Fibroblast of skin of left biceps (primary cell): ENCODE measurements around the gene ANAPC4.

Experiments used
- DNase-seq, 2 experiments: peaks; one replicate each; pipeline ENCODE4 v3.0.0-alpha.2; 2013; ENCODE audit warnings: low read depth in 2 of 2

The ANAPC4 gene

GRCh38 chr4:25377572-25378436 is 741 bp downstream of the ANAPC4 start:
- DNase-seq: no peak

- DNase-seq: no peak
These were observed 1.3 kb downstream of the ANAPC4 start for GRCh38 chr4:25378437-25378743.

DNA sequence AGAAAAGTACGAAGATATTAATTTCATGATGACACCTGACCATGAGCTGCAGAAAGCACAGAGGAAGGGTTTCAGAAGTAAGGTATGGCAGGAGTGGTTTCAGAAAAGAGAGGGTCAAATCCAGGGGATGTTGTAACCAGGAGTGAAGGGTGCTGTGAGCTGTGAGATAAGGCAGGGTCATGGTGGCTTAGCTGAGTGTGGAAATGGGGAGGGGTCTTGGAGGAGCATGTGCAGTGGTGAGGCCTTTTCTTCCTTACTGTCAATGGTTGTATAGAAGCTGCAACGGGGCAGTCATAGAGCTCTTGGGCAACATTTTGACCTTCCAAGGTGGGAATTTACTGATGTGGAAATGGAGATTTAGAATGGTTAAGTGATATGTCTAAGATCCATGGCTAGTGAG is 2.5 kb downstream of the ANAPC4 start:
- DNase-seq: no peak

GRCh38 chr4:25383647-25384046 is 6.6 kb downstream of the ANAPC4 start:
- no peak for DNase-seq

DNA sequence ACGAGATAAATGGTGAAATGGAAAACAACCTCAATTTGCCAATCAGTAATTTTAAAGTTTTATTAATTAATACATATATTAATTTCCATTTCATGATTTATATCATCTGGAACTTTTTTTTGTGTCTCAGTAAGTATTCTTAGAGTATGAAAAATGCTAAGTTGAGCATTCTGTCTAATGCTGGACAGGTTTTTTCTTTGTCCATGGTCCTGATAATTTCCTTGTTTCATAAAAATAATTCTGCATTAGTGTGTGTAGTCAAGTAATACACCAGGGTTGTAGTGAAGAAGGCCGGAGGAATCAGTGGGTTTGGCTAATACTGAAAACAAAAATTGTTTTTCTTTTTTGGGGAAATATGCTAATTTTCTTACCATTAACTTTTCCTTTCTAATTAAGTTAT is 9.9 kb downstream of the ANAPC4 start:
- no peak for DNase-seq

GRCh38 chr4:25397305-25397704 is 20.2 kb downstream of the ANAPC4 start:
- DNase-seq: no peak

GRCh38 chr4:25399510-25399909 is 22.4 kb downstream of the ANAPC4 start:
- DNase-seq: no peak

DNA sequence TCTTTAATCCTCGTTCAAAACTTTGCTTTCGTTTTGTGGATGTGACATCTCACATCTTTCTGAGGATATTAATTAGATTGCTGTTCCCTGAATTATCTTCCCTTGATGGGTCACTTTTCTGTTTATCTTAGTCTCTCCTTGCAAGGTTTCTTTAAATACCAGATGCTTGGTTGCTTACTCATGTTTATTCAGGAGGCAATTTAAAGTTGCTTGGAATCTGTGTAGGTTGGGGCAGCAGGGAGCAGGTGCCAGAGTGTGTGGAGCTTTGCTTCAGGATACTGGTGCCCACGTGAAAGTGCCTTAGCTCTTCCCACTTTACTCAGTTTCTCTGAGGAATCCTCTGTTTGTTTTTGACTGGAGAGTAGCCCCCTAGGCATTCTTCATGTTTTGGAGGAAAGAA is 24.0 kb downstream of the ANAPC4 start:
- no peak for DNase-seq

DNA sequence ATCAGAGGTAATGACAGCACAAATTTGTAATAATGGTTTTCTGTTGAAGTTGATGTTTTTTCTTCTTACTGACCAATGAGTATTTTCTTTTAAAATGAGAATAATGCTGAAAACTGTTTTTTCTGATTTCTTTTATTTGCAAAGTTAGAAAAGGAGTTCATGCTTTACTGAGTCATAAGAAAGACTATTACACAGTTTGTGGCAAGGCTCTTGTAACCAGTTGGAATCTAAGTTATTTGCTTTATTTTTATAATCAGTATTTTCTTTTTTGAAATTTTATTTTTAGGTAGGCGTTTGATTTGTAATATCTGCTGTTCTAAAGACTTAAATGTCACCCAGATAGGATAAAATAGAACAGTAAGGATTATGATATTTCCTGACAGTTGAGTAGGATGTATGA is 25.5 kb downstream of the ANAPC4 start:
- DNase-seq: no peak

DNA sequence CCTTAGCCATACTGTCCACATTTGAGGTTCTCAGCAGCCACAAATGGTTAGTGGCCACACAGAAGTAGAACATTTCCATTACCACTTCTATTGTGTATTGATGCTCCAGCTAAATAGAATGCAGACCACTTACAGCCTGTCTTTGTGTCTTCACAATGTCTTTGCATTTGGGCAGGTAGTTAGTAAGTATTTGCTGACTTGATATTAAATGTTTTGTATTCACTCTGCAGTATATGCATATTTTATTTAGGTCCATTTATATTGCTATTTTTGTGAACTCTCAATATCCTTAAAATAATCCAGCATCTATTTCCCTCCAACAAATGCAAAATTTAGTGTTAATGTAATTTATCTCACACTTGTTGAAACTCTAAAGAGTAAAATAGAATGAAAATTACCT is 26.6 kb downstream of the ANAPC4 start:
- no peak for DNase-seq

DNA sequence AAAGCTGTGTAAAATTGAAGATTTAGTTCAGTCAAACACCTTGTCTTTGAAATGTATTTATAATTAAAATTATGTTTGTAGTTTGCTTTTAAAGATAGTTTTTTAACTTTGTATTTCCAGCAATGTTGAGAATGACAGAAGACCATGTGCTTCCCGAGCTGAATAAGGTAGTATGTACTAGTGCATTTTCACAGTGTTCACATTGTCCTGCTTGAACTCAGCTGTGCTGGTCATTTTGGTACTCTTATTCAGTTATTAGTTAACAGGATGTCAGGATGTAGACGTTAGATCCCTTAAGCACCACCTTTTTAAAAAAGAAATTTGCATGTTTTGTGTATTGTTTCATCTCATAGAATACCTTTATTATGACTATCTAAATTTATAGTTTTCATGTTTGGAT is 28.4 kb downstream of the ANAPC4 start:
- DNase-seq: no peak

DNA sequence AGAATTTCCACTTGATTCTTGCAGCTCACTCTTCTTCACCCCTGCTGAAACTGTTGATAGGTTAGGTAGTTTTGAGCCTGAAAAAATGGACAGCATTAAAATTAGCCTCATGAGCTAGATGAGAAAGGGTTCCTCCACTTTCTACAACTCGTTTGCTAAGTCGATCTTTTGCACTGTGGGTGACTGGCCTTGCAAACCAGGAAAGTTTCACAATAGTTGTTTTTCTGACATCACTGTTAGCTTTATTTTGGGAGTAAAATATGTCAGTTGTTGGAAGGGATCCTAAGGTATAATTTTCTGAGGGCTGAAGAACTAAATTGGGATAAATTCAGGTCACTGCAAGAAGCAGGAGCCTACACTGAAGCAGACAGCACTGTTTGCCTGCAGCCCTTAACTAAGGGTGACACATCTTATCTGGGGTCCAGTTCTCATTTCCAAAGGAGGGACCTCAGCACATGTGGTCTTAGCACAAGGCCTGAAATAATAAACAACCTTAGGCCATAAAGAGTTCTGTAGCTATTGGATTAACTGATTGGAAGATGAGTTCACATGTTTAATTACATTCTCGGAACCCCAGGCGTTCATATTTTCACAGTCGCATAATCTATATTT is 29.1 kb downstream of the ANAPC4 start:
- DNase-seq: no peak

GRCh38 chr4:25410820-25411529 is 33.9 kb downstream of the ANAPC4 start:
- no peak for DNase-seq

DNA sequence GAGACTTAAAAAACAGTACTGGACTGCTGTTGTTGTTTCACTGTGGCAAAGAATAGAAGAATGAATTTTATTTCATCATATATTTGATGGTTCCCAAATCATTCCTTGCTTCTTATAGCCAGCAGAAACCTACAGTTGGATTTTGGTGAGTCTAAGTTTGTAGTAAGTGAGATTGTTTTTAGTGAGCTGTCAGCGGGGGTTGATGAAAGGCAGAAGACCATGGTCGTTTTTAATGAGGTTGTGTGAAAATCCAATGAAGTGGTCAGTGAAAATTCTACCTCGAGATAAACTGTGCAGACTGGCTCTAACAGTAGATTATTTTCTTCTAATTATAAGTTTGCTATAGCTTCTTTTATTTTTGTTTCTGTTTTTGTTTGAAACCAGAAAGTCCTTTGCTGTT is 36.2 kb downstream of the ANAPC4 start:
- no peak for DNase-seq

GRCh38 chr4:25417014-25417413 is 40.0 kb downstream of the ANAPC4 start:
- DNase-seq: no peak

- DNase-seq: no peak
These were observed 43.9 kb downstream of the ANAPC4 start for GRCh38 chr4:25420931-25421330.

- no peak for DNase-seq
These were observed 44.9 kb downstream of the ANAPC4 start for GRCh38 chr4:25421816-25422525.

- DNase-seq: no peak
These were observed 46.5 kb downstream of the ANAPC4 start for GRCh38 chr4:25423548-25423947.

- no peak for DNase-seq
These were observed 47.6 kb downstream of the ANAPC4 start for GRCh38 chr4:25424539-25425228.

DNA sequence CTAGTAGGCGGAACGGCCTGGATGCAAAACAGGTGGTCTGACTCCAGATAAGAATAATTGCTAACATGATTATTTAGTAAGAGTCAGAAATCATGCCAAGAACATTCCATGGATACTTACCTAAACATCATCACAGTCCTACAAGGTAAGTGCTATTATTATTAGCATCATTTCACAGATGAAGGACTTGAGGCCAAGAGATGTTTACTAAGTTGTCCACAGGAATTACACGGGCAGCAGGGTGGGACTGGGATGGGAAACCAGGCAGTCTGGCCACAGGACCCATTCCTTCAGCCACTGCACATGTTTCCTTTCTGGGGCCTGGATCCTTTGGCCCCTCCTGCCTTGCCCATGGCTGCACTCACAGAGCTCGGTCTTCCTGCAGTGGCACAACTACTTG is 48.3 kb downstream of the ANAPC4 start:
- no peak for DNase-seq

- DNase-seq: no peak
These were observed 50.8 kb downstream of the ANAPC4 start for GRCh38 chr4:25427871-25428270.

DNA sequence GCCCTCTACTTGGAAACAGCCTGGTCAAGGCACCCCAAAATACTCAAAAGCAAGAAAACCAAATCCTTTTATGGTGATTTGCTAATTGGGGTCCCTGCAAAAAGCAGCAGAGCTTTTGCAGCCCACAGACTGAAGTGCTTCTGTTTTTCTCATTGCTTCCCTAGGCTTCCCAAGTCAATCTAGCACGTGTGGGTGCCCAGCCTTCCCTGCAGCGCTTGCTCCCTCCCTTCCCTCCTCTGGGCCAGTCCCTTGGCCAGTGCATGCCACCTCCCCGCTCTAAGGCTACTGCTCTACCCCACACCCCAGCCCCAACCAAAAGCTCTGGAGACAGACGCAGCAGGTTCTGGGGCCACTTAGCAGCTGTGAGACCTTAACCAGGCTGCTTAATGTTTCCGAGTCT is 53.6 kb downstream of the ANAPC4 start:
- DNase-seq: no peak
